GM15510 (cell line): ENCODE measurements around the gene KRT32.

Experiments
- POLR2A ChIP-seq: IDR thresholded peaks from 3 replicates; pipeline ENCODE4 v1.6.1; 2011; ENCODE audit warnings: borderline replicate concordance; ENCODE audit not compliant: insufficient read length; ENCODE audit errors: extremely low read depth

The KRT32 gene

DNA sequence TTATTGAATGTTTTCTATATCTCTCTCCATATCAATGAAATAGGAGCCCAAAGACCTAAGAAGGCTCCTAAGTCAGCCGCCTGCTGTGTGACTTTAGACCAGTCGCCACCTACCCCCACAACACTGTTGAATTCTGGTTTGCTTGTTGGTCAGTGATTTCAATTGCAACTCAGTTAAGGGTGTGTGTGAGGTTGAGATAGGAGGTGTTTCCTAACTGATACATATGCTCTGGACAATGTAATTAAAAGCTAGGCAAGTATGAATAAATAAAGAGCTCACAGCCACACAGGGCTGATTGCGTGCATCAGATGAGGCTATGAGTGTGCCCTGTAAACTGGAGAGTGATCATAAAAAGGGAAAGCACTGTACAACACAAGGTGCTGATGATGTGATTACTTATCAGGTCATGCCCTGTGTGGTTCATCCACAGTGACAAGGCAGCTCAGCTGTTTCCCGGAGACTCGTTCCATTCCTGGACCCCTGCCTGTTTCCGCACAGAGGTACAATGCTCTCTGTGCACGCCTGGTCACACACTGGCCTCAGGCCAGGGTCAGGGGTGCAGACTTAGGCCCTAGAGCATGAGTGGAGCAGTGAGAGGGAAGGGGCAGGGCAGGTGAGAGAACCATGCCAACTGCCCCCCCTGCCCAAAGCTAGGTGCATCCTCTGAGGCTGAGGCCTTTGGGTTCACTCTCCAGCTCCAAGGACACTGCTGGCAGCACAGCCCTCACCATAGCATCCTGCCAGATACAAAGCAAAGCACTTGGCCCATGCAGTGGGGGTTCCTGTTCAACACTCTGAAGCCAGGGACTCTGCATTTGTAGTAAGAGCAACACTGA lies 17.0 kb upstream of the KRT32 start:
- no peak for TF ChIP-seq POLR2A

DNA sequence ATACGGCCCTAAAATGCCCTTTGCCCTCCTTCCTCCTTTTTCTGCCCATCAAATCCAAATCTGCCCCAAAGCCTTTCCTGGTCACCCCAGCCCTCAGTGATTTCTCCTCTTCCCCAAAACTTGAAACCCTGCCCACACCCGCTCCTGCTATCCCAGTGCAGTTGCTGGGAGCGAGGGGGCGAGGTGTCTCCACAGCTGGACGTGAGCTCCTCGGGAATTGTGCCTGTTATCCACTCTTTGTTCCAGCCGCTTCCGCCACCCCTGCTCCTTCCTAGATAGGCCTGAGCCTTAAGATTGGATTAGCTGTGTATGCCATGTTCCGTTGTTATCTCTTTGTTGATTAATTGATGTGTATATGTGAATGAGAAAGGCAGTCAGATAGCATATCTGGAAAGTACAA lies 16.3 kb upstream of the KRT32 start:
- no peak for TF ChIP-seq POLR2A

DNA sequence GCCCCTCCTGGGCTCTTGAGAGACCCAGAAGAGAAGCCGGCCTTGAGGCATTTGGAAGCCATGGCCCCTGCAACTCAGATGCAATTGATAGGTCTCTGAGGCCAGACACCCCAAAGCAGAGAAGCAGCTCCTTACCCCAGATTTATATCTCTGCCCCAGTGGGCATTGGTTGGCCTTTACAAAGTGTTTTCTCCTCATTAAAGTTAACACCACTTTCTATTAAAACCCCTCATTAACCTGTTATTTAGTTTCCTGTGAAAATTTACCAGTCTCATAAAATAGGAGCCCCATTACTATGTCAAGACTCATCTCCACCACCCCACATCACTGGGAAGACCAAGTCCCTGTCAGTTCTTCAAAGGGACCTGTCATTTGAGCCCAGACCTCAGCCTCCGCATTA lies 13.8 kb upstream of the KRT32 start, which contains the start of gene KRT35:
KRT35 (minus strand) TSS at position 116 of the 400 bp plus-strand sequence; CDS start at position 62, 54 bp downstream.
- TF ChIP-seq POLR2A, result no peak

DNA sequence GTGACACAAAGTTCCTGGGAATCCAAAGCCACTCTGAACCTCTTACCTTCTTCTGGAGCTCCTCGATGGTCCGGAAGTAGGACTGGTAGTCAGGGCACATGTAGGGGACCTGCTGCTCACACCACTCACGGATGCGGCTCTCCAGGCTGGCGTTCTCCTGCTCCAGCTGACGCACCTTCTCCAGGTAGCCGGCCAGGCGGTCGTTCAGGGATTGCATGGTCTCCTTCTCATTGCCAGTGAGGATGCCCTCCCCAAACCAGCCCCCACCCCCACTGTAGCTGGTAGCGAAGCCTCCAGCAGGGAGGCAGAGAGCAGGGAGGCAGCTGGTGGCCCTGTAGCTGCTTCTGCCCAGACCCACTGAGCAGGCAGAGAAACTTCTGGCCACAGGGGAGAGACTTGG lies 13.4 kb upstream of the KRT32 start:
- TF ChIP-seq POLR2A, result no peak

DNA sequence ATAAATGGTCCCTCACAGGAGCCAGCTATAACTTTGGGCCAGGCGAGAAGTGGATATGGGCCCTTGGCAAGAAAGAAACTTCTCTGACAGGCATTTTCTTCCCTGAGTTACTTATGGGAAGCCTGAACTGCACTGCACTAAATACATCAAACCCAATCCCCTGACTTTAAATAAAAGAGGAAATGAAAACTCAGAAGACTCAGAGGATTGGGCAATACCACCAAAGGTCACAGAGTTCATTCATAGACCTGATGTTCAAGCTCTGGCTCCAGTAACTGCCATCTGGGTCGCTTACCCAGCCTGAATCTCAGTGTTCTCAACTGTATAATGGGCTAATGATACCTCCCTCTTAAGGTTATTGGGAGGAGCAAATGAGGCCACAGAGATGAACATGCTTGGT lies 12.9 kb upstream of the KRT32 start:
- no peak for TF ChIP-seq POLR2A

DNA sequence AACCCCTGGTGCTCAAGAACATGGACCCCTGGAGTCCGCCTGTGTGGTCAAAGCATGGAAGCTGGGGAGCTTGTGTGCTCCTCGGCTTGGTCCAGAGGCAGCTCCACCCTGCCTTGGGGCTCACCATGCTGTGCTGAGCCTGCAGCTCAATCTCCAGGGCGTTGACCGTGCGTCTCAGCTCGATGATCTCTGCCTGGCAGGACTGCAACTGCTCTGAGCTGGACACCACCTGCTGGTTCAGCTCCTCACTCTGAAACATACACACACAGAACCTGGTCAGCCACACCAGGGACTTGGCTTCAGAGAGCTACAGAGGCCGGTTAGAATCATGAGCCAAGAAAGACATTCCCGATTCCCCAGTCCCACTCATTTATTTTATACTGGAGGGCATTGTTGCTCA lies 11.1 kb upstream of the KRT32 start:
- no peak for TF ChIP-seq POLR2A

DNA sequence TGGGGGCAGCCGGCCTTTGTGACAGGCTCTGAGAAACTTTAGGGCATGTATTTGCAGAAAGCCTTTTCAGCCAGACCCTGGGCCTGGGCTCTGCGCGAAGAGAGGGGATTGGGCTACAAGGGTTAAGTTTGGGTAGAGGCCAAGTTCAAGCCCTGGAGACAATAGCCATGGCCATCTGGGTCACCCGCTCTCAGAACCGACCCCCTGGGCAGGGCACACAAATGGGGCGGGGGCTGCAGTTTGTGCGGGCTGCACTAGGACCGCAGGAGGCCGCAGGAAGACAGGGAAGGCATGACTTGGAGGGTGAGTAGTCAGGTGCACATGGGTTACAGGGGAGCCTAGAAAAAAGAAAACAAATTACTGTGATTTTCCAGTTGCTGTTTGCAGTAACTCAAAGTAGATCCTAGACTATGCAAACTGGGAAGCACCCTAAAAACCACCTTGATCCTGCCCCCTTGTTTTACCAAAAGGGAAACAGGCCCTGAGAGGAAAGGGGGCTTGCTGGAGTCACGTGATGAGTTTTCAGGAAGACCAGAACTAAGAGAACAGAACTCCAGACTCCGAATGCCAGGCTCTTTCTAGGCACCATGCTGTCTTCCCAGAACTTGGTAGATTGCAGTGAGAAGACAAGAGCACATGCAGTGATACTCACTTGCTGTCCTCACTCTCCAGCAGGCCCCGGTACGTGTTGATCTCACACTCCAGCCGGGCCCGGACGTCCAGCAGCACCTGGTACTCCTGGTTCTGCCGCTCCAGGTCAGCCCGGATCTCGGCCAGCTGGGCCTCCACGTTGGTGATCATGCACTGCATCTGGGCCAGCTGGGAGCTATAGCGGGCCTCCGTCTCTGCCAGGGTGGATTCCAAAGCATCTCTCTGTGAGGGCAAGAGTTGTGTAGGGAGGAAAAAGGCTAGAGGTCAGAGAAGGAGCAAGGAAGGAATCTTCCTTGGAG lies 10.0 kb upstream of the KRT32 start:
- TF ChIP-seq POLR2A, result no peak

DNA sequence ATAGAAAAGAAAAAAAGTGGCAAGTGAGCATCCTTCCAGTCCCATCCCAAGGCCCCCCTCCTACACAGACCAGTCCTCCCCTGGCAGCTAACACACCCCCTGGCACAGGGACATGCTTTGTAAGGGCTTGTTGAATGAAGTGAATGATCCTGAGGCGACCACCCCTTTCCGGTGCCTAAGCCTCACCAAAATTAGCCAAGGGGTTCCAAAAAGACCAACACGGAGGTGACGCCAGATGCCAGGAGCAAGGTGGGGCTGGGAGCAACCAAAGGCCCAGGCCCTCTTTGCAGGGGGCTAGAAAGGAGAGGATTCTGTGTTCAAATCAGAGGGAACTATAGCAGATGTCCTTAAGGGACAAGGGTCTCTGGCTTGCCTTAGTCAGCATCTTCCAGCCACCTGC lies 8.2 kb upstream of the KRT32 start:
- no peak for TF ChIP-seq POLR2A

DNA sequence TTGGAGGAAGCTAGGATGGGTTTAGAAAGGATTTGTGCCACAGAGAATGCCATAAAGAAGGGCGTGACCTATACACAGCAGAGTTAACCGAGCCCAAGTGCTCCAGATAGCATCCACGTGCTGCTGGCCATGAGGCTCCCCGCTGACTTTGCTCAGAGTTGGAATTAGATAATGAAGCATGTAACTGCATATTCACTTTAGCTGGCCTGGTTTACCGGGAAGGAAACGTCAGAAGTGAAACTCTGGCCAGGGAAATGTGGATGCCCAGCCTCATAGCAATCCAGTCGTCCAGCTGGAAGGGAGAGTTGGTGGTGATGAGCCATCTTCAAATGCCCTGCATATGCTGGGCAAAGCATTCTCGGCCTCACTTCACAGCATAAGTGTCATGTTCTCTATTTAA lies 7.7 kb upstream of the KRT32 start:
- no peak for TF ChIP-seq POLR2A

DNA sequence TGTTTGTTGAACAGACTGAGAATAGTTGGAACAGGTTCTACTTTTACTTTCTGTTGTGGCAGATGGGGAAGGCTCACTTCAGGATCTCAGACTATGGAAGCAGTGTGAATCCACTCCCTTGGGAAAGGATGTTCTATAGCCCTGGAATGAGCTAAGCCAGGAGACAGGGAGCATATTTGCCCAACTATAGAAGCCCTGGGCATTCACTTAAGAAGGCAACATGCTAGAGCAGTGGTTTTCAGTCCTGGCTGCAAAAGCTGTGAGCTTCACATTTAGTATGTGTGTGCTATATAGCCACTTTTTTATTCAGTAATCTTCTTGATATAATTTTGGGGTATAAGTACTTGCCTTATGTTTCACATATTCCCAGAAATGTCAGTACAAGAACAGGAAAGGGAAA lies 1.2 kb upstream of the KRT32 start:
- TF ChIP-seq POLR2A, result no peak

DNA sequence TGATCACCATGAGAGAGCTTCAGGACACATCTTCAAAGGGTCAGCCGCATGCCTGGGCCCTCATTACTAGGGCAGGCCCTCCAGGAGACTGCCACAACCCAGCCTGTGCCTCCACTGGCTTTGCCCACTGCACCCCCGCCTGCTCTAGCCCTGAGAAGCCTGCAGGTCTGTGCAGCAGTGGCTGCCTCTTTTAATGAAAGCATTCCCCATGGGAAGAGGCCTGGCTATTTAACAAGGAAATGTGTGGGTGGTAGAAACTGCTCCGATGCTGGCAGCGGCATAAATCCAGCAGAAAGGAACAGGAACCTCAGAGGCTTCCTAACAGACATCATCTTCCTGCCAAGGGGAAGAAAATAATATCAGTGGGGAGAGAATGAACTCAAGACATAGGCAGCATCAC lies 375 bp upstream of the KRT32 start:
- no peak for TF ChIP-seq POLR2A

DNA sequence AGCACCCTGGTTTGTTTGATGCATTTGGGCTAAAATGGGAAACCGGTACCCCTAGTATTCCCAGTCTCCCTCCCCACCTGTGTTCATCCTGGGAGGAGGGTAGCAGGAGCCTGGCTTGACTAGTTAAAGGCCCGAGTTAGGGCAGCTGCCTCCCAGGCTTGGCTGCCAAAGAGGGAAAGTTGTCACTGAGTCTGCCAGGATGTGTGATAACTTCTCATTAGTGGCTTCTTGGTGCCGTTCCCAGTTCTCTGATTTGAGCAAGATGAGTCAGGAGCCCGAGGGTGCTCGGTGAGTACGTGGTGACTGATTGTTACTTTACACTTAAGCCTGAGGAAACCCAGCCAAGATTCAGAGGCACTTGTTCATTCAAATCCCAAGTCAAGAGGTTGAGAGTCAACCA lies 2.5 kb downstream of the KRT32 start:
- no peak for TF ChIP-seq POLR2A

DNA sequence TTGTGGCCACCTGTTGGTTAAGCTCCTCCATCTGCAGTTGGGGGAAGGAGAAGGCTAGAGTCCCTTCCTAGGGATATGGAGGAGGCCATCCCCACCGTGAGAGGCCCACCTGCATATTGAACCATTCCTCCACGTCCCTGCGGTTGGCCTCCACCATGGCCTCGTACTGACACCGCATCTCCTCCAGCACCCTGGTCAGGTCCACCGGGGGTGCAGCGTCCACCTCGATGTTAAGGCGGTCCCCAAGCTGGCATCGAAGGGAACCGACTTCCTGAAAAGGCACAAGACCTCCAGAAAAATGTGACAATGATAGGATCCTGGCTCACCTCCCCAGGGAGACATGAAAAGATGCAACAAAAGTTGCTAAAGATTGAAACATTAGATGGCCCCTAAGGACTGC lies 3.0 kb downstream of the KRT32 start:
- TF ChIP-seq POLR2A, result no peak

DNA sequence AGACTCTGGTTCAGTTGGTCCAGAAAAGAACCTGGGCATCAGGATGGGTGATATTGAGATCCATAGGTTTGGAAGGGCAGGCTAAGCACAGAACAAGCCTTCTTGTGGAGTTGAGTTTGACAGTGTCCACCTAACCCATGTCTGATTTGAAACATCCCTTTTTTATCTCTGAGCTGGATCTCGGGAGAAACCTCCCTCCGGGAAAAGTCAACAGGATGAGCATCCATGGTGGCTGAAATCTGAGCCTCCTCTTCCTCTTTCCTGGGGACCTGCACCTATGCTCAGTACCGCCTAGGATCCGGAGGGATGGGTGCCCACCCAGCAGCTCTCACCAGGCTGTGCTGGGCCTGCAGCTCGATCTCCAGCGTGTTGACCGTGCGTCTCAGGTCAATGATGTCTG lies 3.4 kb downstream of the KRT32 start:
- TF ChIP-seq POLR2A, result no peak

DNA sequence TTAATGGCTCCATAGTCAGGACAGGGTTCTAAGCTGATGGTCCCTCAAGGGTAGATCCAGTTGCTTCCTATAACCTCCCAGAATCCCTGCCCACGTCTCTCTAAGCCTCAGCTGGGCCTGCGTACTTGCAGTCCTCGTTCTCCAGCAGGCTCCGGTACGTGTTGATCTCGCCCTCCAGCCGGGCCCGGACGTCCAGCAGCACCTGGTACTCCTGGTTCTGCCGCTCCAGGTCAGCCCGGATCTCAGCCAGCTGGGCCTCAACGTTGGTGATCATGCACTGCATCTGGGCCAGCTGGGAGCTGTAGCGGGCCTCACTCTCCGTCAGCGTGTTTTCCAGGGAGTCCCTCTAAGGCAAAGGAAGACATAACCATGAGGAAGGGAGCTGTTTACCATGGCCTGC lies 4.5 kb downstream of the KRT32 start:
- TF ChIP-seq POLR2A, result no peak
